Measurements from ENCODE around the gene CCDC178.
A peak's percentile ranks its signal among the peaks of the same experiment; 100 is the strongest.

Gene CCDC178

GRCh38 chr18:32906506-32907310 lies 533.8 kb downstream of the CCDC178 start:
- no peaks in the 10 kb centered on the region for H3K36me3 ChIP-seq (ENCODE audit: control insufficient read depth, low read length)

GRCh38 chr18:32905651-32906050 lies 534.9 kb downstream of the CCDC178 start:
- no peaks in the 10 kb centered on the region for H3K9me2 ChIP-seq (replicated peaks; ENCODE audit: control insufficient read depth, low read length)
- H3K4me2 ChIP-seq (ENCODE audit: low read length) = no peak overlapping the region
- no peak for TF ChIP-seq EZH2phosphoT487 (IDR thresholded peaks at IDR 0.05; ENCODE audit: borderline replicate concordance, low read length)
- no peak for TF ChIP-seq CTCF (IDR thresholded peaks at IDR 0.05; ENCODE audit: low read depth, low read length, poor library complexity, severe bottlenecking)
- H3K36me3 ChIP-seq (ENCODE audit: control insufficient read depth, low read length) = no peaks in the 10 kb centered on the region
- peaks cover 44% of the 10 kb centered on the region for H3K4me1 ChIP-seq (ENCODE audit: control insufficient read depth, low read length)
- H4K20me1 ChIP-seq (ENCODE audit: control insufficient read depth, insufficient read depth, low read depth, low read length) = no peaks in the 10 kb centered on the region
- no peak overlapping the region for H3K27ac ChIP-seq (ENCODE audit: low read depth, low read length)
- H3K4me3 ChIP-seq (ENCODE audit: low read length) = no peak overlapping the region
- no peaks in the 10 kb centered on the region for H3K27me3 ChIP-seq (ENCODE audit: control insufficient read depth, low read length)
- no peaks in the 10 kb centered on the region for H3K79me2 ChIP-seq (ENCODE audit: control insufficient read depth, low read length)
- H3K9me3 ChIP-seq (ENCODE audit: control insufficient read depth, insufficient read depth, low read length) = no peaks in the 10 kb centered on the region
- H3F3A ChIP-seq (ENCODE audit: control insufficient read depth, insufficient read depth) = no peaks in the 10 kb centered on the region

More at GRCh38 chr18:32906506-32907310, 533.8 kb downstream of the CCDC178 start:
- H3K27me3 ChIP-seq (ENCODE audit: control insufficient read depth, low read length) = no peaks in the 10 kb centered on the region
- TF ChIP-seq EZH2phosphoT487 (IDR thresholded peaks at IDR 0.05; ENCODE audit: borderline replicate concordance, low read length) = no peak
- TF ChIP-seq CTCF (IDR thresholded peaks at IDR 0.05; ENCODE audit: low read depth, low read length, poor library complexity, severe bottlenecking) = no peak
- peaks cover 54% of the 10 kb centered on the region for H3K4me1 ChIP-seq (ENCODE audit: control insufficient read depth, low read length)
- no peak overlapping the region for H3K4me2 ChIP-seq (ENCODE audit: low read length)
- no peaks in the 10 kb centered on the region for H4K20me1 ChIP-seq (ENCODE audit: control insufficient read depth, insufficient read depth, low read depth, low read length)
- no peaks in the 10 kb centered on the region for H3K9me3 ChIP-seq (ENCODE audit: control insufficient read depth, insufficient read depth, low read length)
- H3F3A ChIP-seq (ENCODE audit: control insufficient read depth, insufficient read depth) = no peaks in the 10 kb centered on the region
- no peak overlapping the region for H3K4me3 ChIP-seq (ENCODE audit: low read length)
- H3K9me2 ChIP-seq (replicated peaks; ENCODE audit: control insufficient read depth, low read length) = no peaks in the 10 kb centered on the region
- no peak overlapping the region for H3K27ac ChIP-seq (ENCODE audit: low read depth, low read length)
- no peaks in the 10 kb centered on the region for H3K79me2 ChIP-seq (ENCODE audit: control insufficient read depth, low read length)

DNA sequence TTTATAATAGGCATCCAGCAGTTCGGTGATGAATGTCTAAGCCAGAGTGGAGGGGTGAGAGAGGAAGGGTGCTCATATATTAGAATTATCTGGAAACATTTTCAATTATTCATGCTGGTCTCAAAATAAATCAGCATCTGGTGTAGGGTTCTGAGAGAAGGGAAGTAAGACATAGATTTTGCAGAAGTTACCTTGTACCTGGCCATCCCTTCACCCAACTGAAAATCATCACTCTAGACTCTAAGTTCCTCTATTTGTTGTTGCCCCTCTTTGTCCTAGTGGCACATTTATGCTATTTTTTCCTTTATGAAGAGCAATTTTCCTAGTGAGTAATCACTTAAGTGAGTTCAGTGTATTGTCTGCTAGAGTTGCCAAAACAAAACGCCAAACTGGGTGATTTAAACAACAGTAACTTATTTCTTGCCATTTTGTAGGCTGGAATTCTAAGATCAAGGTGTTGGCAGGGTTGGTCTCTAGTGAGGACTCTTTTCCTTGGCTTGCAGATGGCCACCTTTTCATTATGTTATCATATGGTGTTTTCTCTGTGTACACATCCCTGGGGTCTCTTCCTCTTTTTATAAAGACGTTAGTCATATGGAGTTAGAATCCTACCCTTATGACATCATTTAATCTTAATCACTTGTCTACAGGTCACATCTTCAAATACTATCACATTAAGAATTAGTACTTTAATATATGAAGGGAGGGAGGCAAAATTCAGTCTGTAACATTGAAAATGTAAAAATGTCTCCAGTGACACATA lies 537.8 kb downstream of the CCDC178 start:
- Histone ChIP-seq H3K36me3 (ENCODE audit: control insufficient read depth, low read length) (no peaks in the 10 kb centered on the region), H3K9me3 (ENCODE audit: control insufficient read depth, insufficient read depth, low read length) (peaks cover 4% of the 10 kb centered on the region; the same call in 1 of the 2 replicates), H3K27ac (ENCODE audit: low read depth, low read length) (no peak overlapping the region), H3K4me3 (ENCODE audit: low read length) (no peak overlapping the region), H3K79me2 (ENCODE audit: control insufficient read depth, low read length) (no peaks in the 10 kb centered on the region), H3K4me1 (ENCODE audit: control insufficient read depth, low read length) (peaks cover 28% of the 10 kb centered on the region), H3F3A (ENCODE audit: control insufficient read depth, insufficient read depth) (no peaks in the 10 kb centered on the region), H3K9me2 (replicated peaks; ENCODE audit: control insufficient read depth, low read length) (no peaks in the 10 kb centered on the region), H4K20me1 (ENCODE audit: control insufficient read depth, insufficient read depth, low read depth, low read length) (no peaks in the 10 kb centered on the region), H3K27me3 (ENCODE audit: control insufficient read depth, low read length) (no peaks in the 10 kb centered on the region), H3K4me2 (ENCODE audit: low read length) (peak overlapping the region; percentile 40)
- no peak for TF ChIP-seq EZH2phosphoT487 (IDR thresholded peaks at IDR 0.05; ENCODE audit: borderline replicate concordance, low read length)
- no peak for TF ChIP-seq CTCF (IDR thresholded peaks at IDR 0.05; ENCODE audit: low read depth, low read length, poor library complexity, severe bottlenecking)
